Endodermal cell (in vitro differentiated cells): Measurements from ENCODE around the gene CNST. TPM values are rescaled to one million over a fixed set of nuclear protein-coding genes. Genes with fewer than 3 reads are reported as not detected.

Source experiments
- DNase-seq: peaks from one replicate; pipeline ENCODE4 v3.0.0-alpha.2; 2017
- H3K27ac ChIP-seq: 2 replicates; pipeline ENCODE4 v1.5.1; 2013; ENCODE audit warnings: mild to moderate bottlenecking, low read depth, low read length, moderate library complexity
- H3K27me3 ChIP-seq: 2 replicates; pipeline ENCODE4 v1.6.1; 2013; ENCODE audit warnings: mild to moderate bottlenecking, low read length, moderate library complexity; ENCODE audit not compliant: insufficient read depth, control insufficient read depth, poor library complexity, severe bottlenecking
- H3K36me3 ChIP-seq: 2 replicates; pipeline ENCODE4 v1.7.0; 2013; ENCODE audit warnings: mild to moderate bottlenecking, low read length, moderate library complexity; ENCODE audit not compliant: control insufficient read depth, insufficient read depth
- H3K4me1 ChIP-seq: one replicate; pipeline ENCODE4 v1.7.0; 2013; ENCODE audit warnings: low read length; ENCODE audit not compliant: control insufficient read depth, insufficient read depth
- H3K4me3 ChIP-seq: 2 replicates; pipeline ENCODE4 v1.5.1; 2013; ENCODE audit warnings: mild to moderate bottlenecking, low read length, moderate library complexity
- H3K9ac ChIP-seq: 2 replicates; pipeline ENCODE4 v1.6.1; 2013; ENCODE audit warnings: mild to moderate bottlenecking, low read length, moderate library complexity; ENCODE audit not compliant: poor library complexity, severe bottlenecking; ENCODE audit errors: extremely low read depth
- H3K9me3 ChIP-seq: 2 replicates; pipeline ENCODE4 v1.6.1; 2013; ENCODE audit warnings: mild to moderate bottlenecking, low read length, moderate library complexity; ENCODE audit not compliant: control insufficient read depth
- H3K27ac Mint-ChIP-seq: 2 replicates; pipeline ENCODE4 v1.8.0; 2020; ENCODE audit warnings: mixed read lengths
- H3K27me3 Mint-ChIP-seq: 2 replicates; pipeline ENCODE4 v1.8.0; 2021; ENCODE audit warnings: mild to moderate bottlenecking, mixed read lengths; ENCODE audit not compliant: insufficient read depth
- H3K36me3 Mint-ChIP-seq: 2 replicates; pipeline ENCODE4 v1.8.0; 2020; ENCODE audit warnings: low read depth, mixed read lengths
- H3K4me1 Mint-ChIP-seq: 2 replicates; pipeline ENCODE4 v1.8.0; 2020; ENCODE audit warnings: mixed read lengths
- H3K4me3 Mint-ChIP-seq: 2 replicates; pipeline ENCODE4 v1.8.0; 2020; ENCODE audit warnings: mild to moderate bottlenecking, moderate library complexity, mixed read lengths
- H3K9me3 Mint-ChIP-seq: 2 replicates; pipeline ENCODE4 v1.8.0; 2020; ENCODE audit warnings: mild to moderate bottlenecking, mixed read lengths
- CTCF ChIP-seq: fragments of 200-600 bp; sonication (generic); conservative IDR thresholded peaks from 2 replicates; pipeline ENCODE4 v1.5.0; 2021; ENCODE audit warnings: antibody characterized with exemption, mild to moderate bottlenecking
- WGBS, 2 experiments: methylation state at CpG; one replicate each; pipeline versions ENCODE4 v1.1.5 to v1.1.7; 2013; ENCODE audit warnings: missing lambda C conversion rate in 2 of 2, mixed read lengths in 1 of 2; ENCODE audit not compliant: insufficient coverage in 1 of 2, insufficient read length in 1 of 2; 5-methylcytosine and 5-hydroxymethylcytosine counted together
- total RNA-seq, 2 donors: library from RNA; stranded (reverse); fragmentation: NEBNext Ultra II Directional in 1 of 2; extraction: Animal tissue kit (Norgen Biotek cat#: 25700) in 1 of 2; gene quantifications; 2 replicates in 1 of 2; 3 replicates in 1 of 2; pipeline ENCODE4 v1.2.1, GENCODE V29; 2021

Gene CNST
- total RNA-seq, 2 donors from 2014 or later: 14.7 to 20.3 TPM

GRCh38 chr1:246703581-246703980 lies 137.3 kb downstream of the CNST start:
- H3K27ac Mint-ChIP-seq: no peak overlapping the region
- Histone ChIP-seq H3K4me3 (no peak overlapping the region), H3K9me3 (no peaks in the 10 kb centered on the region), H3K9ac (no peak overlapping the region), H3K4me1 (no peaks in the 10 kb centered on the region), H3K36me3 (no peaks in the 10 kb centered on the region), H3K27ac (no peak overlapping the region), H3K27me3 (no peaks in the 10 kb centered on the region)
- no peaks in the 10 kb centered on the region for H3K4me1 Mint-ChIP-seq
- H3K4me3 Mint-ChIP-seq: no peak overlapping the region
- peaks cover 3% of the 10 kb centered on the region for H3K9me3 Mint-ChIP-seq
- H3K27me3 Mint-ChIP-seq: no peaks in the 10 kb centered on the region
- WGBS, 2 experiments: 84 to 87% methylated on average over 8 of the region's 8 CpGs
- H3K36me3 Mint-ChIP-seq: no peaks in the 10 kb centered on the region
- TF ChIP-seq CTCF: no peak
- no peak for DNase-seq

GRCh38 chr1:246705368-246705767 lies 139.1 kb downstream of the CNST start:
- H3K27ac ChIP-seq: no peak overlapping the region
- no peak overlapping the region for H3K27ac Mint-ChIP-seq
- 80 to 82% methylated on average over 1 to 3 of the region's 3 CpGs for WGBS, 2 experiments

DNA sequence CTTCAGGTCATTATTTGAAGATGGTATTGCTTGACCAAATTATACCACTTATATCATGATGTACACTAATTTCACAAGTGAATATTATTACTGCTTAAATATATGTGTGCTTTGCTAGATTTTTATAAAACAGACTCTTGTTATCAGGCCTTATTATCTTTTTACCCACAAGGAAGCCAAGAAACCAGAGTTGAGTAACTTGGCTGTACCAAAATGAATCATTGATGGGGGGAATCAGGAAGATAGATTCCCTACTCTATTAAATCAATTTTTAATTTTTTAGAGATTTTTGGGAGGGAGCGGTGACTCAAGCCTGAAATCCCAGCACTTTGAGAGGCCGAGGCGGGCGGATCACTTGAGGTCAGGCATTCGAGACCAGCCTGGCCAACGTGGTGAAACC lies 141.9 kb downstream of the CNST start:
- Histone ChIP-seq H3K4me3 (no peak overlapping the region), H3K4me1 (no peaks in the 10 kb centered on the region), H3K27ac (no peak overlapping the region), H3K36me3 (no peaks in the 10 kb centered on the region), H3K27me3 (no peaks in the 10 kb centered on the region), H3K9me3 (no peaks in the 10 kb centered on the region), H3K9ac (no peak overlapping the region)
- H3K9me3 Mint-ChIP-seq: peaks cover 28% of the 10 kb centered on the region
- no peak overlapping the region for H3K4me3 Mint-ChIP-seq
- H3K27me3 Mint-ChIP-seq: peaks cover 13% of the 10 kb centered on the region
- H3K4me1 Mint-ChIP-seq: no peaks in the 10 kb centered on the region
- TF ChIP-seq CTCF: no peak
- H3K27ac Mint-ChIP-seq: no peak overlapping the region
- H3K36me3 Mint-ChIP-seq: no peaks in the 10 kb centered on the region
- no peak for DNase-seq
- 92% methylated on average over 6 of the region's 6 CpGs; no CpG with 5 or more reads in 1 of the 2 experiments for WGBS, 2 experiments

More at GRCh38 chr1:246705368-246705767, 139.1 kb downstream of the CNST start:
- no peaks in the 10 kb centered on the region for H3K9me3 ChIP-seq
- no peaks in the 10 kb centered on the region for H3K27me3 ChIP-seq
- Mint-ChIP-seq H3K4me1 (no peaks in the 10 kb centered on the region), H3K36me3 (no peaks in the 10 kb centered on the region), H3K27me3 (no peaks in the 10 kb centered on the region), H3K9me3 (peaks cover 8% of the 10 kb centered on the region), H3K4me3 (no peak overlapping the region)
- no peak overlapping the region for H3K9ac ChIP-seq
- DNase-seq: no peak
- no peak for TF ChIP-seq CTCF
- no peak overlapping the region for H3K4me3 ChIP-seq
- H3K4me1 ChIP-seq: no peaks in the 10 kb centered on the region
- H3K36me3 ChIP-seq: no peaks in the 10 kb centered on the region
